22Rv1 (cell line): ENCODE measurements around the gene RAB3B.

Experiments
- ZFX ChIP-seq: fragments of 450-650 bp; IDR thresholded peaks from 2 replicates; pipeline ENCODE4 v1.6.1; 2017; ENCODE audit warnings: antibody characterized with exemption, borderline replicate concordance
- TF ChIP-seq, protein P1 (sequence below): fragments of 450-650 bp; IDR thresholded peaks from 2 replicates; pipeline ENCODE4 v1.5.1; 2017; ENCODE audit warnings: mild to moderate bottlenecking

DNA sequence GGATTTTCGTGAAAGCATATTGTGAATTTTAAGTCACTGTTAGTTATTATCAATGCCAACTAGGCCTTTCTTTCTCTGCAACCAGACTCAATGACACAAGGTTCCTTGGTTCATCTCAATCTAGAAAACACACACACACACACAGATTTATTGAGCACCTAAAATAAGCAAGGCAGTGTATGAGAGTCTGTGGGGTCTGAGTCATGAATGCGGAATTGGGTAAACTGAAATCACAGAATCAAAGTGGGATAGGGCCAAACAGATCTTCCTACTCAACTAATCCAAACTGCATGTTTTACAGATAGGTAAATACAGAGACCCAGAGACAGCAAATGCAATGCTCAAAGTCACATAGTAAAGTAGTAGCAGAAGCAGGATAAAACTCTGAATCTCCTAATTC lies 63.5 kb downstream of the RAB3B start:
- TF ChIP-seq, protein P1, sequence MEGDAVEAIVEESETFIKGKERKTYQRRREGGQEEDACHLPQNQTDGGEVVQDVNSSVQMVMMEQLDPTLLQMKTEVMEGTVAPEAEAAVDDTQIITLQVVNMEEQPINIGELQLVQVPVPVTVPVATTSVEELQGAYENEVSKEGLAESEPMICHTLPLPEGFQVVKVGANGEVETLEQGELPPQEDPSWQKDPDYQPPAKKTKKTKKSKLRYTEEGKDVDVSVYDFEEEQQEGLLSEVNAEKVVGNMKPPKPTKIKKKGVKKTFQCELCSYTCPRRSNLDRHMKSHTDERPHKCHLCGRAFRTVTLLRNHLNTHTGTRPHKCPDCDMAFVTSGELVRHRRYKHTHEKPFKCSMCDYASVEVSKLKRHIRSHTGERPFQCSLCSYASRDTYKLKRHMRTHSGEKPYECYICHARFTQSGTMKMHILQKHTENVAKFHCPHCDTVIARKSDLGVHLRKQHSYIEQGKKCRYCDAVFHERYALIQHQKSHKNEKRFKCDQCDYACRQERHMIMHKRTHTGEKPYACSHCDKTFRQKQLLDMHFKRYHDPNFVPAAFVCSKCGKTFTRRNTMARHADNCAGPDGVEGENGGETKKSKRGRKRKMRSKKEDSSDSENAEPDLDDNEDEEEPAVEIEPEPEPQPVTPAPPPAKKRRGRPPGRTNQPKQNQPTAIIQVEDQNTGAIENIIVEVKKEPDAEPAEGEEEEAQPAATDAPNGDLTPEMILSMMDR: no peak
- no peak for TF ChIP-seq ZFX
